ENCODE results near the gene SPHK2. TPM values are rescaled to one million over a fixed set of nuclear protein-coding genes. Genes with fewer than 3 reads are reported as not detected.

Gene SPHK2
- total RNA-seq, 2 experiments from 2014 or later = 14.1 to 15.3 TPM

DNA sequence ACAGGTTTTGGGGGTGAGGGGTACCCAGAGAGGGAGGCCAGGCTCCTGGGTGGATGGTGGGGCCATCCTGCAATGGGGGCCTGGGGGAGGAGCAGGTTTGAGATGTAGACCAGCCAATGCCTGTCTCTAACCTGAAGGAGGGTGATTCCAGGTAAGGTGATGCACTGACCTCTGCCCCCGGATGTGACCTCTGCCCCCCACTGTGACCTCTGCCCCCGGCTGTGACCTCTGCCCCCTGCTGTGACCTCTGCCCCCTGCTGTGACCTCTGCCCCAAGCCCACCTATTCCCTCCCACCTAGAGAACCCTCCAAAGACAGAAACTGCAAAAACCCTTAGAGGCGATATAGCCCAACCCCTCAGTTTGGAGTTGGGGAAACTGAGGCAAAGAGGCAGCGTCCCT, 23.1 kb upstream of the SPHK2 start:
- H3K36me3 Mint-ChIP-seq (ENCODE audit: low read depth) = no peaks in the 10 kb centered on the region
- no peak overlapping the region for H3K4me3 Mint-ChIP-seq
- ChIA-PET POLR2A (no interaction called here), CTCF (no interaction called here)
- DNase-seq (no peak), ATAC-seq (ENCODE audit: poor library complexity) (no peak)
- H3K27me3 Mint-ChIP-seq = no peaks in the 10 kb centered on the region
- H3K27me3 ChIP-seq (ENCODE audit: control insufficient read depth in 1 of 2, insufficient read depth in 2 of 2, low read length in 2 of 2) = no peaks in the 10 kb centered on the region
- H3K9me3 Mint-ChIP-seq = no peaks in the 10 kb centered on the region
- no peaks in the 10 kb centered on the region for H3K9me3 ChIP-seq (ENCODE audit: control insufficient read depth in 1 of 2, insufficient read depth in 1 of 2, low read length in 2 of 2)
- H3K4me1 ChIP-seq (ENCODE audit: insufficient read depth, low read length) = peaks cover 35% of the 10 kb centered on the region
- peak overlapping the region in 1 of 2 donors; percentile 50 for H3K27ac ChIP-seq (ENCODE audit: low read depth in 1 of 2, low read length in 2 of 2)
- peaks cover 10% of the 10 kb centered on the region for H3K4me1 Mint-ChIP-seq (ENCODE audit: low read depth)
- H3K4me3 ChIP-seq (ENCODE audit: low read length) = peak overlapping the region; percentile 55
- no peaks in the 10 kb centered on the region for H3K36me3 ChIP-seq (ENCODE audit: insufficient read depth, low read length)
- intact Hi-C loops (cut with DNase I, micrococcal nuclease) = no loop called here
- peak overlapping the region; percentile 88 for H3K27ac Mint-ChIP-seq
- TF ChIP-seq, protein P1, sequence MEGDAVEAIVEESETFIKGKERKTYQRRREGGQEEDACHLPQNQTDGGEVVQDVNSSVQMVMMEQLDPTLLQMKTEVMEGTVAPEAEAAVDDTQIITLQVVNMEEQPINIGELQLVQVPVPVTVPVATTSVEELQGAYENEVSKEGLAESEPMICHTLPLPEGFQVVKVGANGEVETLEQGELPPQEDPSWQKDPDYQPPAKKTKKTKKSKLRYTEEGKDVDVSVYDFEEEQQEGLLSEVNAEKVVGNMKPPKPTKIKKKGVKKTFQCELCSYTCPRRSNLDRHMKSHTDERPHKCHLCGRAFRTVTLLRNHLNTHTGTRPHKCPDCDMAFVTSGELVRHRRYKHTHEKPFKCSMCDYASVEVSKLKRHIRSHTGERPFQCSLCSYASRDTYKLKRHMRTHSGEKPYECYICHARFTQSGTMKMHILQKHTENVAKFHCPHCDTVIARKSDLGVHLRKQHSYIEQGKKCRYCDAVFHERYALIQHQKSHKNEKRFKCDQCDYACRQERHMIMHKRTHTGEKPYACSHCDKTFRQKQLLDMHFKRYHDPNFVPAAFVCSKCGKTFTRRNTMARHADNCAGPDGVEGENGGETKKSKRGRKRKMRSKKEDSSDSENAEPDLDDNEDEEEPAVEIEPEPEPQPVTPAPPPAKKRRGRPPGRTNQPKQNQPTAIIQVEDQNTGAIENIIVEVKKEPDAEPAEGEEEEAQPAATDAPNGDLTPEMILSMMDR (IDR thresholded peaks at IDR 0.05) = no peak

DNA sequence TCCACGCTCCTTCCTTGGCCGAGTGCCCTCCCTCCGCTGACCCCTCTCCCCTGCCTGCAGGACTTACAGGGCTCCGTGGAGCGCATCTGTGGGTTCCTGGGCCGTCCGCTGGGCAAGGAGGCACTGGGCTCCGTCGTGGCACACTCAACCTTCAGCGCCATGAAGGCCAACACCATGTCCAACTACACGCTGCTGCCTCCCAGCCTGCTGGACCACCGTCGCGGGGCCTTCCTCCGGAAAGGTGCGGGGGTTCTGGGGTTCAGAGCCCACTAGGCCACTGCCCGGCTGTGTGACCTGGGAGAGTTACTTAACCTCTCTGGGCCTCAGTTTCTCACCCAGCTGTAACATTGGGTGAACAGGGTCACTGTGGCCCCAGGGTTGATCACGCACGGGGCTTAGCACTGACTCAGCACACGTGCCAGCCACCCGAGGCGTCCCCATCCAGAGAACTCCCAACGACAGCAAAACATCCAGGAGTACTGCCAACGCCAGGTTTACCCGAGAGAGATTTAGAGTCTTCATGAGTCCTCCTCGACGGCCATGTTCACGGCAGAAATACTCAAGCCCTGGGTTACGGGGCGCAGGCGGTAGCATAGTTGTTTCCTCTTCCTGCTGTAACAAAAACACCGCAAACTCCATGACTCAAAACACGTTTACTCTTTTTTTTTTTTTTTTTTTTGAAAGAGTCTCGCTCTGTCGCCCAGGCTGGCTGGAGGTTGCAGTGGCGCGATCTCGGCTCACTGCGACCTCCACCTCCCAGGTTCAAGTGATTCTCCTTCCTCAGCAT, 22.4 kb upstream of the SPHK2 start:
- peak overlapping the region; percentile 80 for H3K4me3 Mint-ChIP-seq
- peak overlapping the region; percentile 50 to 61 for H3K27ac ChIP-seq (ENCODE audit: low read depth in 1 of 2, low read length in 2 of 2)
- H3K27me3 ChIP-seq (ENCODE audit: control insufficient read depth in 1 of 2, insufficient read depth in 2 of 2, low read length in 2 of 2) = no peaks in the 10 kb centered on the region
- peaks cover 35% of the 10 kb centered on the region for H3K4me1 ChIP-seq (ENCODE audit: insufficient read depth, low read length)
- peaks cover 10% of the 10 kb centered on the region for H3K4me1 Mint-ChIP-seq (ENCODE audit: low read depth)
- ChIA-PET CTCF (interaction anchor here (0.7 to 1.0 kb wide), 2 partner anchors 9 to 12 kb away, joined by 3 to 4 read pairs; no protein-coding TSS in a partner anchor), POLR2A (no interaction called here)
- intact Hi-C loops (cut with DNase I, micrococcal nuclease) = no loop called here
- peak in 12 of 14 experiments; percentile 29 to 84 (median 46) for DNase-seq
- no peaks in the 10 kb centered on the region for H3K9me3 ChIP-seq (ENCODE audit: control insufficient read depth in 1 of 2, insufficient read depth in 1 of 2, low read length in 2 of 2)
- no peaks in the 10 kb centered on the region for H3K9me3 Mint-ChIP-seq
- H3K27ac Mint-ChIP-seq = peak overlapping the region; percentile 88
- ATAC-seq (ENCODE audit: poor library complexity) = peak; percentile 94
- no peaks in the 10 kb centered on the region for H3K36me3 ChIP-seq (ENCODE audit: insufficient read depth, low read length)
- TF ChIP-seq, protein P1 (IDR thresholded peaks at IDR 0.05) = no peak
- peak overlapping the region; percentile 55 for H3K4me3 ChIP-seq (ENCODE audit: low read length)
- H3K36me3 Mint-ChIP-seq (ENCODE audit: low read depth) = no peaks in the 10 kb centered on the region
- no peaks in the 10 kb centered on the region for H3K27me3 Mint-ChIP-seq

DNA sequence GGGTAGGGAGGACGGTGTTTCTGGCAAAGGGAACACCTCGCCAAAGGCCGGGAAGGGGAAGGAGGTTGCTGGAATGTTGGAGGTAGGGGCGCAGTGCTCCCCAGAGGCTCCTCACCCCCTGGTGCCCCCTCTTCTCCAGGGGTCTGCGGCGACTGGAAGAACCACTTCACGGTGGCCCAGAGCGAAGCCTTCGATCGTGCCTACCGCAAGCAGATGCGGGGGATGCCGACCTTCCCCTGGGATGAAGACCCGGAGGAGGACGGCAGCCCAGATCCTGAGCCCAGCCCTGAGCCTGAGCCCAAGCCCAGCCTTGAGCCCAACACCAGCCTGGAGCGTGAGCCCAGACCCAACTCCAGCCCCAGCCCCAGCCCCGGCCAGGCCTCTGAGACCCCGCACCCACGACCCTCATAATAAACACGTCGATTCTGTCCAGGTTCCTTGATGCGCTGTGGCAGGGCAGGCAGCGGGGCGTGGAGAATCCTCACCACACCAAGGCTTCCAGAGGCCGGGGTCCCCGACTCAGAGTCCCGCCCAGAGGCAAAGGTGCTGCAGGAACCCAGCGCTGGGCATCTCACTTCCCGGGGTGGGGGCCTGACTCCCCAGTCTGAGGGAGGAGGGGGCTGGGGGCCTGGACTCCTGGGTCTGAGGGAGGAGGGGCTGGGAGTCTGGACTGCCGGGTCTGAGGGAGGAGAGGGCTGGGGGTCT, 20.2 kb upstream of the SPHK2 start:
- Histone ChIP-seq H3K27ac (ENCODE audit: low read depth in 1 of 2, low read length in 2 of 2) (no peak overlapping the region), H3K27me3 (ENCODE audit: control insufficient read depth in 1 of 2, insufficient read depth in 2 of 2, low read length in 2 of 2) (no peaks in the 10 kb centered on the region), H3K4me1 (ENCODE audit: insufficient read depth, low read length) (peaks cover 26% of the 10 kb centered on the region), H3K36me3 (ENCODE audit: insufficient read depth, low read length) (no peaks in the 10 kb centered on the region), H3K9me3 (ENCODE audit: control insufficient read depth in 1 of 2, insufficient read depth in 1 of 2, low read length in 2 of 2) (no peaks in the 10 kb centered on the region), H3K4me3 (ENCODE audit: low read length) (no peak overlapping the region)
- Mint-ChIP-seq H3K9me3 (no peaks in the 10 kb centered on the region), H3K4me1 (ENCODE audit: low read depth) (peaks cover 10% of the 10 kb centered on the region), H3K27ac (peak overlapping the region; percentile 42), H3K36me3 (ENCODE audit: low read depth) (no peaks in the 10 kb centered on the region), H3K27me3 (no peaks in the 10 kb centered on the region), H3K4me3 (no peak overlapping the region)
- CTCF ChIA-PET = no interaction called here
- intact Hi-C loops (cut with DNase I, micrococcal nuclease) = no loop called here
- POLR2A ChIA-PET = no interaction called here
- TF ChIP-seq, protein P1 (IDR thresholded peaks at IDR 0.05) = no peak
- peak in 1 of 14 experiments; percentile 10 for DNase-seq
- ATAC-seq (ENCODE audit: poor library complexity) = no peak

Measured in CD4-positive, alpha-beta T cell (primary cell).